Loucy (cell line): Measurements from ENCODE around the gene TTC13.

ENCODE experiments used
- CTCF ChIP-seq: fragments of 200-600 bp; sonication (generic); conservative IDR thresholded peaks from 2 replicates; pipeline ENCODE4 v1.5.1; 2014; ENCODE audit warnings: mild to moderate bottlenecking, antibody characterized with exemption, low read length
- EZH2phosphoT487 ChIP-seq: fragments of 200-600 bp; IDR thresholded peaks from 2 replicates; pipeline ENCODE4 v1.6.1; 2018; ENCODE audit warnings: antibody characterized with exemption, mild to moderate bottlenecking, moderate library complexity, borderline replicate concordance

- TF ChIP-seq CTCF (no peak), EZH2phosphoT487 (no peak)
Observed at GRCh38 chr1:230906226-230906625, 72.4 kb downstream of the TTC13 start.
